HEK293 (cell line): ENCODE measurements around the gene ITGB1.
"Not testable (repeated sequence)": the region's sequence is repeated elsewhere in the genome, so short reads cannot be mapped to it uniquely, and the experiment has no call there.

Source experiments
- CTCF ChIA-PET: fragments of 350-600 bp; formaldehyde crosslinking; extraction: SDS; loops from one replicate; lab custom pipeline; 2021; ENCODE audit warnings: antibody characterized with exemption; lab: Yijun Ruan, JAX
- POLR2A ChIA-PET: fragments of 300-600 bp; formaldehyde crosslinking; extraction: SDS; loops from one replicate; lab custom pipeline; 2020; ENCODE audit warnings: antibody characterized with exemption, inconsistent platforms; lab: Yijun Ruan, JAX
- H3K27ac ChIP-seq: fragments of 200-500 bp; sonication (Bioruptor generic); 2 replicates; pipeline ENCODE4 v1.5.1; 2014; ENCODE audit warnings: low read depth, low read length, control low read depth, inconsistent platforms; ENCODE audit errors: extremely low read depth
- H3K36me3 ChIP-seq, 2 experiments: fragments of 200-500 bp in 1 of 2; sonication (Bioruptor generic) in 1 of 2; 1 replicate in 1 of 2; 2 replicates in 1 of 2; pipeline ENCODE4 v1.5.1; 2014 to 2017; ENCODE audit warnings: inconsistent platforms in 2 of 2, low read length in 2 of 2; ENCODE audit not compliant: control insufficient read depth in 2 of 2, insufficient read depth in 1 of 2
- H3K4me1 ChIP-seq: fragments of 200-500 bp; sonication (Bioruptor generic); 2 replicates; pipeline ENCODE4 v1.5.1; 2014; ENCODE audit warnings: mild to moderate bottlenecking, low read length, inconsistent platforms; ENCODE audit not compliant: control insufficient read depth, insufficient read depth
- H3K4me3 ChIP-seq: 2 replicates; pipeline ENCODE4 v1.5.1; 2011; ENCODE audit warnings: low read depth, mild to moderate bottlenecking, control low read depth, low read length, moderate library complexity
- H3K9me3 ChIP-seq: fragments of 200-500 bp; sonication (Bioruptor generic); 2 replicates; pipeline ENCODE4 v1.5.1; 2014; ENCODE audit warnings: low read depth, low read length, inconsistent platforms; ENCODE audit not compliant: control insufficient read depth, insufficient read depth
- ATF2 ChIP-seq: fragments of 450-650 bp; formaldehyde crosslinking; IDR thresholded peaks from 2 replicates; pipeline ENCODE4 v1.5.1; 2016; ENCODE audit warnings: missing biosample characterization, missing genetic modification characterization, low read depth
- HIC1 ChIP-seq: fragments of 450-650 bp; formaldehyde crosslinking; IDR thresholded peaks from 2 replicates; pipeline ENCODE4 v1.5.1; 2016; ENCODE audit warnings: missing biosample characterization, missing genetic modification characterization
- KLF16 ChIP-seq: fragments of 450-650 bp; formaldehyde crosslinking; IDR thresholded peaks from 2 replicates; pipeline ENCODE4 v1.5.1; 2017; ENCODE audit warnings: missing biosample characterization, missing genetic modification characterization
- SP7 ChIP-seq: fragments of 450-650 bp; formaldehyde crosslinking; IDR thresholded peaks from 2 replicates; pipeline ENCODE4 v1.5.1; 2016; ENCODE audit warnings: missing biosample characterization, missing genetic modification characterization
- ZEB2 ChIP-seq: fragments of 450-650 bp; formaldehyde crosslinking; IDR thresholded peaks from 2 replicates; pipeline ENCODE4 v1.5.1; 2016; ENCODE audit warnings: missing biosample characterization, missing genetic modification characterization
- ZFP69B ChIP-seq: fragments of 450-650 bp; formaldehyde crosslinking; IDR thresholded peaks from 2 replicates; pipeline ENCODE4 v1.5.1; 2016; ENCODE audit warnings: missing biosample characterization, missing genetic modification characterization
- ZNF114 ChIP-seq: fragments of 450-650 bp; formaldehyde crosslinking; IDR thresholded peaks from 2 replicates; pipeline ENCODE4 v1.5.0; 2017; ENCODE audit warnings: missing biosample characterization, missing genetic modification characterization
- ZNF132 ChIP-seq: fragments of 450-650 bp; formaldehyde crosslinking; IDR thresholded peaks from 2 replicates; pipeline ENCODE4 v1.5.1; 2017; ENCODE audit warnings: missing biosample characterization, missing genetic modification characterization, borderline replicate concordance
- ZNF274 ChIP-seq, 2 experiments: fragments of 200-500 bp in 1 of 2; fragments of 450-650 bp in 1 of 2; sonication (Bioruptor generic) in 1 of 2; formaldehyde crosslinking in 1 of 2; IDR thresholded peaks; 2 replicates each; pipeline versions ENCODE4 v1.5.1 to v1.6.1; 2014 to 2016; ENCODE audit warnings: borderline replicate concordance in 1 of 2, inconsistent platforms in 1 of 2, low read length in 1 of 2, missing biosample characterization in 1 of 2, missing genetic modification characterization in 1 of 2
- ZNF394 ChIP-seq: fragments of 450-650 bp; formaldehyde crosslinking; IDR thresholded peaks from 2 replicates; pipeline ENCODE4 v1.5.1; 2016; ENCODE audit warnings: missing biosample characterization, missing genetic modification characterization, mild to moderate bottlenecking, moderate library complexity, borderline replicate concordance
- ZNF398 ChIP-seq: fragments of 450-650 bp; formaldehyde crosslinking; IDR thresholded peaks from 2 replicates; pipeline ENCODE4 v1.5.1; 2017; ENCODE audit warnings: missing biosample characterization, missing genetic modification characterization
- ZNF473 ChIP-seq: fragments of 450-650 bp; formaldehyde crosslinking; IDR thresholded peaks from 2 replicates; pipeline ENCODE4 v1.5.1; 2017; ENCODE audit warnings: missing biosample characterization, missing genetic modification characterization
- ZNF514 ChIP-seq: fragments of 450-650 bp; formaldehyde crosslinking; IDR thresholded peaks from 2 replicates; pipeline ENCODE4 v1.5.1; 2016; ENCODE audit warnings: missing biosample characterization, missing genetic modification characterization
- ZNF558 ChIP-seq: fragments of 450-650 bp; formaldehyde crosslinking; IDR thresholded peaks from 2 replicates; pipeline ENCODE4 v1.5.1; 2016; ENCODE audit warnings: missing biosample characterization, missing genetic modification characterization
- ZNF561 ChIP-seq: fragments of 450-650 bp; IDR thresholded peaks from 2 replicates; pipeline ENCODE4 v1.5.1; 2018; ENCODE audit warnings: missing biosample characterization, missing genetic modification characterization, borderline replicate concordance
- ZNF621 ChIP-seq: fragments of 450-650 bp; formaldehyde crosslinking; IDR thresholded peaks from 2 replicates; pipeline ENCODE4 v1.5.1; 2017; ENCODE audit warnings: missing biosample characterization, missing genetic modification characterization
- ZNF791 ChIP-seq: fragments of 450-650 bp; formaldehyde crosslinking; IDR thresholded peaks from 2 replicates; pipeline ENCODE4 v1.5.1; 2016; ENCODE audit warnings: missing biosample characterization, missing genetic modification characterization

The ITGB1 gene

GRCh38 chr10:33001908-33002492 is 44.0 kb upstream of the ITGB1 start:
- Histone ChIP-seq H3K4me1 (no peaks in the 10 kb centered on the region; the same call in 1 of the 2 replicates), H3K36me3 (no peaks in the 10 kb centered on the region)
- POLR2A ChIA-PET, result interaction anchor here (2.0 kb wide), 1 partner anchor 21 kb away, joined by 5 read pairs; no protein-coding TSS in a partner anchor
- no peak for TF ChIP-seq ZNF791 (tag by site-specific recombination)
- TF ChIP-seq ZNF621 (tag by site-specific recombination), result no peak
- TF ChIP-seq ZEB2, result no peak
- TF ChIP-seq ZNF514, result no peak
- no peak for TF ChIP-seq ZFP69B (tag by site-specific recombination)
- no peak for TF ChIP-seq ZNF132 (tag by site-specific recombination)
- no peak for TF ChIP-seq ZNF473 (tag by site-specific recombination)
- TF ChIP-seq HIC1 (tag by site-specific recombination), result no peak
- no peak for TF ChIP-seq ZNF398 (tag by site-specific recombination)
- TF ChIP-seq ZNF114 (tag by site-specific recombination), result no peak
- TF ChIP-seq ATF2 (tag by site-specific recombination), result no peak
- no peak for TF ChIP-seq KLF16 (tag by site-specific recombination)
- TF ChIP-seq ZNF274 (IDR thresholded peaks at IDR 0.05; ENCODE audit: low read length), result no peak
- TF ChIP-seq ZNF274 (tag by site-specific recombination; IDR thresholded peaks at IDR 0.05; ENCODE audit: borderline replicate concordance), result no peak
- TF ChIP-seq ZNF394, result no peak
- TF ChIP-seq ZNF558 (tag by site-specific recombination), result no peak
- no peak for TF ChIP-seq ZNF561
- TF ChIP-seq SP7 (tag by site-specific recombination), result no peak
- TF ChIP-seq, all 188 proteins: peak for 0
- H3K9me3 ChIP-seq, result no peaks in the 10 kb centered on the region
- CTCF ChIA-PET, result interaction anchor here (1.1 kb wide), 1 partner anchor 21 kb away, joined by 4 read pairs; no protein-coding TSS in a partner anchor
- no peak overlapping the region for H3K4me3 ChIP-seq
- no peak overlapping the region for H3K27ac ChIP-seq

- H3K4me3 ChIP-seq, H3K36me3 ChIP-seq, H3K27ac ChIP-seq, H3K9me3 ChIP-seq, H3K4me1 ChIP-seq, POLR2A ChIA-PET: not testable (repeated sequence)
- CTCF ChIA-PET, result interaction anchor here (1.2 kb wide), 1 partner anchor 11 kb away, joined by 5 read pairs; no protein-coding TSS in a partner anchor
Observed at GRCh38 chr10:32998060-32998581, 40.1 kb upstream of the ITGB1 start.
